Lung (tissue), 12 donors: ENCODE results near the gene PSRC1. TPM values are rescaled to one million over a fixed set of nuclear protein-coding genes. Genes with fewer than 3 reads are reported as not detected.

Source experiments
- ATAC-seq: fragments of 200-7000 bp; cut with Tn5 transposase; one replicate; pipeline ENCODE4 v1.9.1; 2020; ENCODE audit warnings: moderate number of reproducible peaks; ENCODE audit not compliant: insufficient read depth, low FRiP score
- DNase-seq, 3 donors: peaks; one replicate each; pipeline ENCODE4 v3.0.0-alpha.2; 2013 to 2017
- H3K27ac ChIP-seq, 2 donors: one replicate each; pipeline ENCODE4 v1.5.1; 2013; ENCODE audit warnings: mild to moderate bottlenecking in 2 of 2, moderate library complexity in 2 of 2, control low read depth in 1 of 2, inconsistent platforms in 1 of 2, low read depth in 1 of 2, low read length in 1 of 2
- H3K27me3 ChIP-seq, 3 donors: one replicate each; pipeline ENCODE4 v1.5.1; 2013; ENCODE audit warnings: low read length in 2 of 3; ENCODE audit not compliant: control insufficient read depth in 3 of 3, insufficient read depth in 3 of 3
- H3K36me3 ChIP-seq, 4 donors: one replicate each; pipeline ENCODE4 v1.5.1; 2013; ENCODE audit warnings: low read length in 4 of 4, mild to moderate bottlenecking in 1 of 4, moderate library complexity in 1 of 4; ENCODE audit not compliant: control insufficient read depth in 4 of 4, insufficient read depth in 4 of 4
- H3K4me1 ChIP-seq, 5 donors: one replicate each; pipeline ENCODE4 v1.5.1; 2013; ENCODE audit warnings: low read length in 5 of 5, mild to moderate bottlenecking in 2 of 5, moderate library complexity in 1 of 5; ENCODE audit not compliant: control insufficient read depth in 5 of 5, insufficient read depth in 5 of 5
- H3K4me3 ChIP-seq: one replicate; pipeline ENCODE4 v1.5.1; 2013; ENCODE audit warnings: mild to moderate bottlenecking, control low read depth, moderate library complexity
- H3K9ac ChIP-seq, 2 donors: one replicate each; pipeline ENCODE4 v1.5.1; 2013; ENCODE audit warnings: low read length in 2 of 2, control low read depth in 1 of 2; ENCODE audit not compliant: insufficient read depth in 1 of 2
- H3K9me3 ChIP-seq, 4 donors: one replicate each; pipeline ENCODE4 v1.5.1; 2013; ENCODE audit warnings: low read length in 3 of 4, mild to moderate bottlenecking in 1 of 4, moderate library complexity in 1 of 4; ENCODE audit not compliant: control insufficient read depth in 4 of 4, insufficient read depth in 3 of 4
- WGBS, 2 donors: extraction: QIAGEN DNeasy Blood & Tissue Kit; methylation state at CpG; one replicate each; pipeline ENCODE4 v1.1.7; 2013; 5-methylcytosine and 5-hydroxymethylcytosine counted together
- polyA plus RNA-seq, 2 donors: library from polyadenylated mRNA; stranded (reverse); fragments of 200-250 nt; gene quantifications; one replicate each; pipeline ENCODE4 v1.2.1, GENCODE V29; 2013
- total RNA-seq, 2 donors: library from RNA; depleted of rRNA in 1 of 2; stranded (reverse); fragments of >200 nt in 1 of 2; gene quantifications; one replicate each; pipeline ENCODE4 v1.2.1, GENCODE V29; 2014 to 2021
- TF ChIP-seq, protein P1 (sequence below): IDR thresholded peaks from 2 replicates; pipeline ENCODE4 v1.5.1; 2012; ENCODE audit warnings: mild to moderate bottlenecking; ENCODE audit errors: control extremely low read depth, extremely low read depth
- donor health status: control.
- donor health status: control.
- donor health status: Bipolar disorder and iron deficiency.
- donor health status: healthy.
- donor health status: DM: yes; HTN: yes; CAD: no.

PSRC1 gene
- total and polyA plus RNA-seq, 4 donors: 2.7 to 4.9 (median 4.8) TPM

DNA sequence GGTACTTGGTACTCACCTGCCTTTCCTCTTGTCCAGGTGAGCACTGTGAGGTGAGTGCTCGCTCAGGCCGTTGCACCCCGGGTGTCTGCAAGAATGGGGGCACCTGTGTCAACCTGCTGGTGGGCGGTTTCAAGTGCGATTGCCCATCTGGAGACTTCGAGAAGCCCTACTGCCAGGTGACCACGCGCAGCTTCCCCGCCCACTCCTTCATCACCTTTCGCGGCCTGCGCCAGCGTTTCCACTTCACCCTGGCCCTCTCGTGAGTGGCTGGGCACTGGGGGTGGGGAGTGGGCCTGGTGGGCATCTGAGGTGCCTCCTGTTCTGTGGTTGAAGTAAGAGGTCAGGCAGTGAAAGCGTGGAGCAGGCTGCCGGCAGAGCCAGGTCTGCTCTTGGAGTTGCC, 21.9 kb downstream of the PSRC1 start:
- WGBS, 2 donors: 91 to 95% methylated on average over 16 of the region's 16 CpGs
- TF ChIP-seq, protein P1, sequence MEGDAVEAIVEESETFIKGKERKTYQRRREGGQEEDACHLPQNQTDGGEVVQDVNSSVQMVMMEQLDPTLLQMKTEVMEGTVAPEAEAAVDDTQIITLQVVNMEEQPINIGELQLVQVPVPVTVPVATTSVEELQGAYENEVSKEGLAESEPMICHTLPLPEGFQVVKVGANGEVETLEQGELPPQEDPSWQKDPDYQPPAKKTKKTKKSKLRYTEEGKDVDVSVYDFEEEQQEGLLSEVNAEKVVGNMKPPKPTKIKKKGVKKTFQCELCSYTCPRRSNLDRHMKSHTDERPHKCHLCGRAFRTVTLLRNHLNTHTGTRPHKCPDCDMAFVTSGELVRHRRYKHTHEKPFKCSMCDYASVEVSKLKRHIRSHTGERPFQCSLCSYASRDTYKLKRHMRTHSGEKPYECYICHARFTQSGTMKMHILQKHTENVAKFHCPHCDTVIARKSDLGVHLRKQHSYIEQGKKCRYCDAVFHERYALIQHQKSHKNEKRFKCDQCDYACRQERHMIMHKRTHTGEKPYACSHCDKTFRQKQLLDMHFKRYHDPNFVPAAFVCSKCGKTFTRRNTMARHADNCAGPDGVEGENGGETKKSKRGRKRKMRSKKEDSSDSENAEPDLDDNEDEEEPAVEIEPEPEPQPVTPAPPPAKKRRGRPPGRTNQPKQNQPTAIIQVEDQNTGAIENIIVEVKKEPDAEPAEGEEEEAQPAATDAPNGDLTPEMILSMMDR: no peak
- Histone ChIP-seq H3K27ac (no peak overlapping the region), H3K36me3 (peaks cover 0 to 6% (median 2%) of the 10 kb centered on the region in 4 donors), H3K9ac (no peak overlapping the region), H3K27me3 (no peaks in the 10 kb centered on the region), H3K4me3 (no peak overlapping the region), H3K4me1 (peaks cover 0 to 2% (median 0%) of the 10 kb centered on the region in 5 donors), H3K9me3 (no peaks in the 10 kb centered on the region)
- DNase-seq (no peak), ATAC-seq (no peak)

- Histone ChIP-seq H3K4me3 (no peak overlapping the region), H3K9ac (no peak overlapping the region), H3K9me3 (no peaks in the 10 kb centered on the region), H3K27ac (no peak overlapping the region), H3K27me3 (no peaks in the 10 kb centered on the region), H3K36me3 (peaks cover 0 to 6% (median 2%) of the 10 kb centered on the region in 4 donors), H3K4me1 (peaks cover 0 to 8% (median 2%) of the 10 kb centered on the region in 5 donors)
- 70 to 82% methylated on average over 7 of the region's 7 CpGs for WGBS, 2 donors
- TF ChIP-seq, protein P1: no peak
- DNase-seq: no peak
- no peak for ATAC-seq
These were observed 23.0 kb downstream of the PSRC1 start for GRCh38 chr1:109259674-109260557.

DNA sequence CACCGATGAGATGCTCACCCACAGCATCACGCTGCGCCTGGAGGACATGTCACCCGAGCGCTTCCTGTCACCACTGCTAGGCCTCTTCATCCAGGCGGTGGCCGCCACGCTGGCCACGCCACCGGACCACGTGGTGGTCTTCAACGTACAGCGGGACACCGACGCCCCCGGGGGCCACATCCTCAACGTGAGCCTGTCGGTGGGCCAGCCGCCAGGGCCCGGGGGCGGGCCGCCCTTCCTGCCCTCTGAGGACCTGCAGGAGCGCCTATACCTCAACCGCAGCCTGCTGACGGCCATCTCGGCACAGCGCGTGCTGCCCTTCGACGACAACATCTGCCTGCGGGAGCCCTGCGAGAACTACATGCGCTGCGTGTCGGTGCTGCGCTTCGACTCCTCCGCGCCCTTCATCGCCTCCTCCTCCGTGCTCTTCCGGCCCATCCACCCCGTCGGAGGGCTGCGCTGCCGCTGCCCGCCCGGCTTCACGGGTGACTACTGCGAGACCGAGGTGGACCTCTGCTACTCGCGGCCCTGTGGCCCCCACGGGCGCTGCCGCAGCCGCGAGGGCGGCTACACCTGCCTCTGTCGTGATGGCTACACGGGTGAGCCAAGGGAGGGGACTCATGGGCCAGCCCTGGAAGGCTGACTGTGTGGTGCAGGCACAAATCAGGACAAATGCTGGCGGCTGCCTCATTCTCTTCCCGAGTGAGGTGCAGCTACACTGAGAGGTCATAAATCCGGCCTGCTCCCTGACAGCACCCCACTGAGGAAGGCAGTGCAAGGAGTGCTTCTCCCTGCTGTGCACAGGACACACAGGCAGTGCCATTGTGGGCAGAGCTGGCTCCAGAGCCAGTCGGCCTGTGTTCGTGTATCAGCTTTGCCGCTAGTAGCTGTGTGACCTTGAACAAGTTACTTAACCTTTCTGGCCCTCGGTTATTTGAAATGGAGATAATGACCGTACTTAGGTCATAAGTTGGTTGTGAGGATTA, 24.2 kb downstream of the PSRC1 start:
- TF ChIP-seq, protein P1: no peak
- no peak overlapping the region for H3K9ac ChIP-seq
- no peak for ATAC-seq
- 94 to 95% methylated on average over 69 of the region's 69 CpGs for WGBS, 2 donors
- H3K4me1 ChIP-seq: peaks cover 0 to 19% (median 10%) of the 10 kb centered on the region in 5 donors
- H3K4me3 ChIP-seq: no peak overlapping the region
- peaks cover 0 to 5% (median under 1%) of the 10 kb centered on the region in 4 donors for H3K36me3 ChIP-seq
- H3K27me3 ChIP-seq: no peaks in the 10 kb centered on the region
- H3K27ac ChIP-seq: no peak overlapping the region
- DNase-seq: no peak
- no peaks in the 10 kb centered on the region for H3K9me3 ChIP-seq
